ENCODE measurements around the gene GABBR2.

GABBR2 gene

GRCh38 chr9:98248737-98249474, 459.8 kb downstream of the GABBR2 start:
- no peak for TF ChIP-seq CTCF (IDR thresholded peaks at IDR 0.05; ENCODE audit: borderline replicate concordance, insufficient read depth, low read depth, low read length)
- no peak overlapping the region for H3K4me3 ChIP-seq (ENCODE audit: low read depth, low read length)

GRCh38 chr9:98247831-98248657, 460.7 kb downstream of the GABBR2 start:
- no peak for TF ChIP-seq CTCF (IDR thresholded peaks at IDR 0.05; ENCODE audit: borderline replicate concordance, insufficient read depth, low read depth, low read length)
- H3K4me3 ChIP-seq (ENCODE audit: low read depth, low read length) = no peak overlapping the region

DNA sequence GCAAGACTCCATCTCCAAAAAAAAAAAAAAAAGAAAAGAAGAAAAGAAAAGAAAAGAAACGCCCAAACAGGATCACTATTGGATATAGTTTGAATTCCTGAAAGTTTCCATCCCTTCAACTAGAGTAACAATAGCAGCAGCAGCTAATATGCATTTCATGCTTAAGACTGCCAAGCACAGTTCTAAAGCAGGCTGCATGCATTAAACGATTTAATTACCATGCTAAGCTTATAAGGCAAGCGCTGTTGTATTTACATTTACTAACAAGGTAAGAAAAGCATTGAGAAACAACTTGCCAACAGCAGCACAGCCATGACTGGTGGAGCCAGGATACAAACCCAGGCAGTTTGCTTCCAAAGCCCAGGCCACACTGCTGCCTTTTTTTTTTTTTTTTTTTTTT, 466.3 kb downstream of the GABBR2 start:
- H3K4me3 ChIP-seq (ENCODE audit: low read depth, low read length) = no peak overlapping the region
- no peak for TF ChIP-seq CTCF (IDR thresholded peaks at IDR 0.05; ENCODE audit: borderline replicate concordance, insufficient read depth, low read depth, low read length)

DNA sequence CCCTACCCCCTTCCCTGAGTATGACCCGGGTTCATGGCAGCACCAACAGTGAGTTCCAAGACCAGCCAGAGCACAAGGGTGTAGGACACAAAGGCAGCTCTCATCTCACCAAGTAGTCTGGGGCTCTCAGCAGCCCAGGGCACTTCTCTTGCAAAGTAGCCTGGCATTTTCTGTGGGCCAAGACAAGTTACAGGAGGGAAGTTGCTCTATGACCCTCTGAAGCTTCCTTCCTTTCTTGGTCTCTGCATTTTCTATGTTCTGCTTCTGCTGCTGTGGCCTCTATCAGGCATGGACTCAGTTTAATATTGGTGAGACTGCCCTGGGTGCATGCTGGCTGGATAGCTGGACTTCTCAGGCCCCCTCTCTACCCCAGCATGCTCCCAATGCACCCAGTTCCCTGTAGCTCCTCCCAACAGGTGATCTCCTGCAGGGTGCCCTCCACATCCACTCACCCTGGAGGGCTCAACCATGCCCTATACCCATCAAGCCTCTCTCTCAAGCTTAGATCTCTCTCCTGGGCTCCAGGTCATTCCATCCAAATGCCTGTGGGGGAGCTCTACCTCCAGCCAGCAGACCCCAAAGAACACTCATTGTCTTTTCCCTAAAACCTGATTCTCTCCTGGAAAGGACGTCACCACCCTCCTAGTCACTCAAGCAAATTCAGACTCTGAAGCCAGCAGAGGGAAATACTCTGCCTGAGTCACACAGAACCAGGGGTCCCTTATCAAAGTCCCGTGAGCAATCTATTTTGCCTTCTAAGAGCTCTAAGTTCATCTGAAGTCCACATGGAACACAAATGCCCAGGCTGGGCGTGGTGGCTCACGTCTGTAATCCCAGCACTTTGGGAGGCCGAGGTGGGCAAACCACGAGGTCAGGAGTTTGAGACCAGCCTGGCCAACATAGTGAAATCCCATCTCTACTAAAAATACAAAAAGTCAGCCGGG, 467.1 kb downstream of the GABBR2 start:
- peak; percentile 21; the same call in 1 of the 2 replicates for TF ChIP-seq CTCF (IDR thresholded peaks at IDR 0.05; ENCODE audit: borderline replicate concordance, insufficient read depth, low read depth, low read length)

DNA sequence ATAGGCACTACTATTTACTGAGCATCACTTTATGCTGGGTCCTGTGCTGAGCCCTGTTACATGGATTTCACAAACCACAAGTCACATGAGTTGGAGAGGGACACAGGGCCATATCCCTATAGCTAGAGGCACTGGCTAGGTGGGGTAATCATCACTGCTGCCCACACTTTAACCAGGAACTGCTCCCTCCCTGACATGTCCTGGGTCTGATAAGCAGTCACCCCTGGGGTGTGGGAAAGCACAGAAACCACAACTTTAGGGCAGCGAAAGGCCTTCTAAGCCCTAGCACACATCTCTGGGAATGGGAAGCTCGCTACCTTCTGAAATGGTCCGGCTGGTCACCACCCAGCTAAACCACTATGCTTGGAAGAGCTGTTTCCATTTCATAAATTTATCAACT, 468.3 kb downstream of the GABBR2 start:
- H3K4me3 ChIP-seq (ENCODE audit: low read depth, low read length) = no peak overlapping the region
- no peak for TF ChIP-seq CTCF (IDR thresholded peaks at IDR 0.05; ENCODE audit: borderline replicate concordance, insufficient read depth, low read depth, low read length)

More for the DNA sequence above, 467.1 kb downstream of the GABBR2 start:
- H3K4me3 ChIP-seq (ENCODE audit: low read depth, low read length) = no peak overlapping the region

Measured in GM12875 (cell line).